ENCODE measurements around the gene PLGLB2. TPM values are rescaled to one million over a fixed set of nuclear protein-coding genes. Genes with fewer than 3 reads are reported as not detected.
"Not testable (repeated sequence)": the region's sequence is repeated elsewhere in the genome, so short reads cannot be mapped to it uniquely, and the experiment has no call there.

PLGLB2 gene
- 1 to 10 TPM in 1 of 2 donors, not detected in 1; 4.9 TPM for polyA plus RNA-seq

DNA sequence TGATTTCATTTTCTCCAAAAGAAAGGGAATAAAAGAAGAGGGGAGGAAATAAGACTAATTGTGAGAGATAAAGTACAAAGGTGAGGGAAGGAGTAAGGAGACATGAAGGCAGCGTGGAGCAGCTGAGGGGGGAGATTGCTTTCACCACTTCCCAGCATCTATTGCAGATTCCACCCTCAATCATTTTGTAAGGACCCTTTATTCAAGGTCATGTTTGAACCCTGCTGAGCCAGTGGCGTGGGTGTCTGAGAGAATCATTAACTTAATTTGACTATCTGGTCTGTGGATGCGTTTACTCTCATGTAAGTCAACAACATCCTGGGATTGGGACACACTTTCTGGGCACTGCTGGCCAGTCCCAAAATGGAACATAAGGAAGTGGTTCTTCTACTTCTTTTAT lies at the start of gene PLGLB2:
TSS of gene PLGLB2 (plus strand) at position 297 of the 400 bp plus-strand sequence. CDS start at position 364, 67 bp downstream.
- 93 to 95% methylated on average over 1 of the region's 3 CpGs for WGBS, 2 donors
- H3K27ac ChIP-seq (ENCODE audit: low read depth in 2 of 2, low read length in 1 of 2); H3K4me1 ChIP-seq (ENCODE audit: control insufficient read depth in 2 of 2, insufficient read depth in 2 of 2, low read length in 1 of 2); H3K9me3 ChIP-seq (ENCODE audit: control insufficient read depth in 2 of 2, insufficient read depth in 1 of 2, low read depth in 1 of 2, low read length in 1 of 2); H3K4me3 ChIP-seq (ENCODE audit: low read depth in 1 of 2, low read length in 2 of 2); H3K27me3 ChIP-seq (ENCODE audit: control insufficient read depth in 1 of 2, insufficient read depth in 2 of 2, low read length in 2 of 2); H3K36me3 ChIP-seq (ENCODE audit: control insufficient read depth in 2 of 2, insufficient read depth in 2 of 2, low read length in 1 of 2): not testable (repeated sequence)

DNA sequence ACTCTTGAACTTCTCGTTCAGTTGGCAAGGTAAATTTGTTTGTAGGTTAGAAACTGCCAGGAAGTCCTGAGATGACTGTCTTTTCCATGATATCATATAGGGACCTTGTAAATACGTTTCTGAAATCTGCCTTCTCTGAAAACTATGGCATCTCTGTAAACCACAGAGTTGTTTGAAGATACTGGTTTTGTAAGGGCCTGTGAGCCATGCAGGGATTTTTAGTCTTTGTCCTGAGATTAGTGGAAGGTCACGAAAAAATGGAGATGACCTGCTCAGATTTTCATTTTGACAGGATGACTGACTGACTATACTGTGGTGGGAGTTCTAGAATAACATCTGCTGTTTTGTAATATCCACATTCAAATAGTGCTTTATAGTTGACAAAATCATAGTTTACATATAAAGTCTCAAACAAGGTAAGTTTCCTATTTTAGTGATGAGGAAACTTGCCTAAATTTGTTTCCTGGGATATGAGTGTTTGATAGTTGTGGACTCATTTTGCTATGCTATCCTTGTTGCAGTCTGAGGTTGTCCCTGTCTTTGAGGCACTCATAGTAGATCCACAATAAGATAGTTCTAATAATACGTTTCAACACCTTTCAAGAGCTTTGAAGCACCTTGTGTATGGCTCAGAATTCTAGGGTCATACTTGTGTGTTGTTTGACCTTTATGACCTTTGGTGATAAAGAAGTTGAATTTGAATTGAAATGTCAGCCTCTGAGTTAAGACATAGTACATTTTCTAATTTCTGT lies 43.1 kb upstream of the PLGLB2 start:
- not testable (repeated sequence) for H3K4me1 ChIP-seq (ENCODE audit: control insufficient read depth in 2 of 2, insufficient read depth in 2 of 2, low read length in 1 of 2); H3K4me3 ChIP-seq (ENCODE audit: low read depth in 1 of 2, low read length in 2 of 2); H3K36me3 ChIP-seq (ENCODE audit: control insufficient read depth in 2 of 2, insufficient read depth in 2 of 2, low read length in 1 of 2); H3K9me3 ChIP-seq (ENCODE audit: control insufficient read depth in 2 of 2, insufficient read depth in 1 of 2, low read depth in 1 of 2, low read length in 1 of 2); H3K27me3 ChIP-seq (ENCODE audit: control insufficient read depth in 1 of 2, insufficient read depth in 2 of 2, low read length in 2 of 2); H3K27ac ChIP-seq (ENCODE audit: low read depth in 2 of 2, low read length in 1 of 2)
- WGBS, 2 donors: 56 to 59% methylated on average over 2 of the region's 4 CpGs

DNA sequence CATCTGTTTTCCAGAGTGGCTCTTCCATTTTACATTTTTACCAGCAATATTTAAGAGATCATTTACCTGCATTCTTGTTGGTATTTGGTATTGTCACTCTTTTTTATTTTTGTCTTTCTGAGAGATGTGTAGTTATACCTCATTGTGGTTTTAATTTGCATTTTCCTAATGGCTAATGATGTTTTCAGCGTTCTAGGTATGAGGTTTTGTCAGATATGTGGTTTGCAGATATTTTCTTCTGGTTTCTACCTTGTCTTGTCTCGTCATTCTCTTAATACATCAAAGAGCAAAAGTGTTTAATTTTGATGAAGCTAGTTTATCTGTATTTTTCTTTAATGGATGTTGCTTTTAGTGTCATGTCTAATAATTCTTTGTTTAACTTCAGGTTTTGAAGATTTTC lies 39.5 kb upstream of the PLGLB2 start:
- H3K4me3 ChIP-seq (ENCODE audit: low read depth in 1 of 2, low read length in 2 of 2); H3K27ac ChIP-seq (ENCODE audit: low read depth in 2 of 2, low read length in 1 of 2); H3K4me1 ChIP-seq (ENCODE audit: control insufficient read depth in 2 of 2, insufficient read depth in 2 of 2, low read length in 1 of 2); H3K27me3 ChIP-seq (ENCODE audit: control insufficient read depth in 1 of 2, insufficient read depth in 2 of 2, low read length in 2 of 2); H3K9me3 ChIP-seq (ENCODE audit: control insufficient read depth in 2 of 2, insufficient read depth in 1 of 2, low read depth in 1 of 2, low read length in 1 of 2); H3K36me3 ChIP-seq (ENCODE audit: control insufficient read depth in 2 of 2, insufficient read depth in 2 of 2, low read length in 1 of 2): not testable (repeated sequence)
- WGBS, 2 donors: 59 to 76% methylated on average over 2 of the region's 2 CpGs

DNA sequence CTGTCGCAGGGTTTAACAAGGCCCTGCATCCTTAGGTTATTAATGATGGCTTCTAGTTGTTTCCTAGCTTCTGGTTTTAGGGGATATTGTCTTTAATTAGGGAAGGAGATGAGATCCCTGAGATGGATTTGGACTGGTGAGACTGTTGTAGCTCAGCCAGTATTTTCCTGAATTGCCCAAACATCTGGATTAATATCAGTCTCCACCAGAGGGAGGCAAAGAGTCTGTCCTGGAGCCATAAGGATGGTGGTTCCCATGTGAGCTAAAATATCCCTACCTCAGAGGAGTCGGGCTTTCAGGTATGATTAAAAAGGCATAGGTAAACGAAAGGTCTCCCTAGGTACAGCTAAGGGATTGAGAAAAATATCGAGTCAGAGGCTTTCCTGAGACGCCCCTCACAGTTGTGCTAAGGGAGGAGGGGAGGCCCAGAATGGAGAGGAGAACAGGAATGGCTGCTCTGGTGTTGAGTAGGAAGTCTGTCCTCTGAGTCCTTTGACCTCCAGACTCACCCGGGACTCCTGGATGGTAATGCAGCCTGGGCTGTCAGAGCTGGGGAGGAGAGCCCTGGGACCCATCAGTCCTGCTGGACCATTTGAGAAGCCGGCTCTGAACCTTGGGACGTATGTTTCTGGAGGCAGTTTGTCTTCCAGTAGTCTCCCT lies 19.8 kb upstream of the PLGLB2 start:
- H3K9me3 ChIP-seq (ENCODE audit: control insufficient read depth in 2 of 2, insufficient read depth in 1 of 2, low read depth in 1 of 2, low read length in 1 of 2); H3K27ac ChIP-seq (ENCODE audit: low read depth in 2 of 2, low read length in 1 of 2); H3K4me1 ChIP-seq (ENCODE audit: control insufficient read depth in 2 of 2, insufficient read depth in 2 of 2, low read length in 1 of 2); H3K27me3 ChIP-seq (ENCODE audit: control insufficient read depth in 1 of 2, insufficient read depth in 2 of 2, low read length in 2 of 2); H3K36me3 ChIP-seq (ENCODE audit: control insufficient read depth in 2 of 2, insufficient read depth in 2 of 2, low read length in 1 of 2); H3K4me3 ChIP-seq (ENCODE audit: low read depth in 1 of 2, low read length in 2 of 2): not testable (repeated sequence)
- WGBS, 2 donors: no CpG with 5 or more reads among the region's 8 CpGs

DNA sequence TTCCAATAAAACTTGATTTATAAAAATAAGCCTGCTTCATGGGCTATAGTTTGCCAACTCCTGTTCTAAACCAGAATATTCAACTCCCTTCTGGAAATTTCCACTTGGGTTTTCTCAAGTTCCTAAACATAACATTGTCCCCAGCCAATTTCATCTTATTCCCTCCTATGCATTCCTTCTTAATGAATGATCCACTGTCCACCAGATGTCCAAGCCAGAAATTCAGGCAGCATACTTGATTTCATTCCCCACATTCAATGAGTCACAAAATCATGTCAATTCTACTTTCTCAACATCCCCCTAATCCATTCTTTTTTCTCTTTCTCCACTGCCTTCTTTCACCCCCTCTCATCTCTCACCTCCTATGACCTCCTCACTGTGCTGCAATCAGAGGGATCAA lies 7.0 kb upstream of the PLGLB2 start:
- not testable (repeated sequence) for H3K27ac ChIP-seq (ENCODE audit: low read depth in 2 of 2, low read length in 1 of 2); H3K27me3 ChIP-seq (ENCODE audit: control insufficient read depth in 1 of 2, insufficient read depth in 2 of 2, low read length in 2 of 2); H3K9me3 ChIP-seq (ENCODE audit: control insufficient read depth in 2 of 2, insufficient read depth in 1 of 2, low read depth in 1 of 2, low read length in 1 of 2); H3K4me1 ChIP-seq (ENCODE audit: control insufficient read depth in 2 of 2, insufficient read depth in 2 of 2, low read length in 1 of 2); H3K4me3 ChIP-seq (ENCODE audit: low read depth in 1 of 2, low read length in 2 of 2); H3K36me3 ChIP-seq (ENCODE audit: control insufficient read depth in 2 of 2, insufficient read depth in 2 of 2, low read length in 1 of 2)

DNA sequence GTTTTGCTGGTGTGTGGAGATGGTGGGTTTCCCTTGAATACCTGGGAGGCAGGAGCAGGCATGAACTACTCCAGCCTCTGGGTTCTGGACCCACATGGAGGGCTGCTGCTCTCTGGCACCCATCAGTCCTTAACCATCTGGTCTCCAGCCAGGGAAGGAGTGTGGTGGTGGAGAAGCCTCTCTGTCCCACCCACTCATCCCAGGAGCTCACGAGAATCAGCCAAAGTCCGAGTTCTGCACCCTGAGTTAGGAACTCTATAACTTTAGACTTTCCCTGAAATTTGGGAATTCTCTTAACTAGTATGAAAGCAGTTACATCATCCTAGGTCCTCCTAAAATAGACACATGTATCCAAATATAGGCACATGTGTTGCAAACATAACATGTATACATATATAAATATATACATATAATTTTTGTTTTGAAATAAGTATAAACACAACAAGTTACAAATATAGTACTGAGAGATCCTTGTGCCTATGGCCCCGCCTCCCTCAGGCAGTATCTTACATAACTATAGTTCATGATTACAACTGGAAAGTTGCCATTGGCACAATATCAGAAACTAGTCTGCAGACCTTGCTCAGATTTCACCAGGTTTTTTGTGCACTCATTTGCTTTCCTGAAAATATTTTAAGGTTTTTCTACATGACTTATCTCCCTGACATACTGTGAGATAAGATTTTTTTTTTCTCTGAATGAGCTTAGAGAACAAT lies 5.3 kb upstream of the PLGLB2 start:
- WGBS, 2 donors: no CpG with 5 or more reads among the region's 3 CpGs
- not testable (repeated sequence) for H3K27me3 ChIP-seq (ENCODE audit: control insufficient read depth in 1 of 2, insufficient read depth in 2 of 2, low read length in 2 of 2); H3K9me3 ChIP-seq (ENCODE audit: control insufficient read depth in 2 of 2, insufficient read depth in 1 of 2, low read depth in 1 of 2, low read length in 1 of 2); H3K4me1 ChIP-seq (ENCODE audit: control insufficient read depth in 2 of 2, insufficient read depth in 2 of 2, low read length in 1 of 2); H3K4me3 ChIP-seq (ENCODE audit: low read depth in 1 of 2, low read length in 2 of 2); H3K27ac ChIP-seq (ENCODE audit: low read depth in 2 of 2, low read length in 1 of 2); H3K36me3 ChIP-seq (ENCODE audit: control insufficient read depth in 2 of 2, insufficient read depth in 2 of 2, low read length in 1 of 2)

DNA sequence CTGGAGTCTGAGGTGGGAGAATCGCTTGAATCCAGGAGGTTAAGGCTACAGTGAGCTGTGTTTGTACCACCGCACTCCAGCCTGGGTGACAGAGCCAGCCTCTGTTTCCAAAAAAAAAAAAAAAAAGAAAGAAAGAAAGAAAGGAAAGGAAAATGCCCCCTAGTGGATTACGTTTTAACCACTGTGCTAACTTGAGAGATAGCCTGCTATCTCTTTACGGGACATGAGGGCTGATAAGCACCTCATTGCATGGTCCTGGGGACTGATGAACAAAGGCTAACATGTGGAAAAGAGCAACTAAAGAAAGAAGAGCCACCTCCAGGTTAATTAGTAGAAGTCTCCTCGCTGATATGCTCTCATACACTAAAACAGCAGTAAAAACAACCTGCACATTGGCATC lies 4.2 kb upstream of the PLGLB2 start:
- 75 to 79% methylated on average over 1 to 2 of the region's 5 CpGs for WGBS, 2 donors
- H3K36me3 ChIP-seq (ENCODE audit: control insufficient read depth in 2 of 2, insufficient read depth in 2 of 2, low read length in 1 of 2); H3K27me3 ChIP-seq (ENCODE audit: control insufficient read depth in 1 of 2, insufficient read depth in 2 of 2, low read length in 2 of 2); H3K9me3 ChIP-seq (ENCODE audit: control insufficient read depth in 2 of 2, insufficient read depth in 1 of 2, low read depth in 1 of 2, low read length in 1 of 2); H3K4me3 ChIP-seq (ENCODE audit: low read depth in 1 of 2, low read length in 2 of 2); H3K4me1 ChIP-seq (ENCODE audit: control insufficient read depth in 2 of 2, insufficient read depth in 2 of 2, low read length in 1 of 2); H3K27ac ChIP-seq (ENCODE audit: low read depth in 2 of 2, low read length in 1 of 2): not testable (repeated sequence)

DNA sequence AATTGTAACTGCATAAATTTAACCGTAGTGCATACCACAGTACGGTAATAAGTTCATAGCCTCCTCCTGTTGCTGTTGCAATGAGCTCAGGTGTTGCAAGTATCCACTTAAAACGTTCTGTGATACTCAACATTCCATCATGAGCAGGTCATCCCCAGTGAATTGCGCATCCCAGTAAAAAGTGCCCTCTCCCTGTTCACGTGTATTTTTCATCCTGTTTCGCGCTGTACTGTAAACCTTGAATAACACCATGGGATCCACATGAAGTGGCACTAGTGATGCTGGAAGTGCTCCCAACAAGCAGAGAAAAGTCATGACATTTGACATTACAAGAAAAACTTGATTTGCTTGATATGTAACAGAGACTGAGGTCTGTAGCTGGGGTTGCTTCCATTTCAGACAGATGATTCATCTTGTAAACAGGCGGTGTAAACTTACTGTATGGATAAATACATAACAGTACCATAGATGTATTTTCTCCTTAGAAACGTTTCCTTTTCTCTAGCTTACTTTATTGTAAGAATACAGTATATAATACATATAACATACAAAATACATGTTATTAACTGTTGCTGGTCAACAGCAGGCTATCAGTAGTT lies 2.4 kb upstream of the PLGLB2 start:
- not testable (repeated sequence) for H3K4me1 ChIP-seq (ENCODE audit: control insufficient read depth in 2 of 2, insufficient read depth in 2 of 2, low read length in 1 of 2); H3K9me3 ChIP-seq (ENCODE audit: control insufficient read depth in 2 of 2, insufficient read depth in 1 of 2, low read depth in 1 of 2, low read length in 1 of 2); H3K27ac ChIP-seq (ENCODE audit: low read depth in 2 of 2, low read length in 1 of 2); H3K36me3 ChIP-seq (ENCODE audit: control insufficient read depth in 2 of 2, insufficient read depth in 2 of 2, low read length in 1 of 2); H3K27me3 ChIP-seq (ENCODE audit: control insufficient read depth in 1 of 2, insufficient read depth in 2 of 2, low read length in 2 of 2); H3K4me3 ChIP-seq (ENCODE audit: low read depth in 1 of 2, low read length in 2 of 2)
- 85 to 91% methylated on average over 4 of the region's 9 CpGs for WGBS, 2 donors

DNA sequence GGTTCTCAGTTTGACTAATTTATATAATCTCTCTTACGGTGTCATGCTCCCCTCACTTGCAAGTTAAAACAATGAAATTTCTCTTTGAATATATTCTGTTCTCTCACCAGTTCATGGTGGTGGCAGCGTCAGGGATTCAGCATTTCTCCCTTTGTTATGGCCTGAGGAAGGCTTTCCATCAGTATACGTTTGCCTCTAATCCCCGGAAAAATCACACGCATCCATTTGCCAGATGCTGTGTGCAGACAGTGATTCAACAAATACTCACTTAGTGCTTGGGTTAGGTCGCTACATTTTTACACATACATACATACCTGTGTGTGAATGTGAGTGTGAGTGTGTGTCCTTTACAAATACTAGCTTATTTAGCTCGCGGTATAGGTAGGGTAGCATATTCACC lies 637 bp downstream of the PLGLB2 start:
- H3K36me3 ChIP-seq (ENCODE audit: control insufficient read depth in 2 of 2, insufficient read depth in 2 of 2, low read length in 1 of 2); H3K4me1 ChIP-seq (ENCODE audit: control insufficient read depth in 2 of 2, insufficient read depth in 2 of 2, low read length in 1 of 2); H3K9me3 ChIP-seq (ENCODE audit: control insufficient read depth in 2 of 2, insufficient read depth in 1 of 2, low read depth in 1 of 2, low read length in 1 of 2); H3K27ac ChIP-seq (ENCODE audit: low read depth in 2 of 2, low read length in 1 of 2); H3K27me3 ChIP-seq (ENCODE audit: control insufficient read depth in 1 of 2, insufficient read depth in 2 of 2, low read length in 2 of 2); H3K4me3 ChIP-seq (ENCODE audit: low read depth in 1 of 2, low read length in 2 of 2): not testable (repeated sequence)
- 76 to 88% methylated on average over 2 of the region's 8 CpGs for WGBS, 2 donors

Data from esophagus (tissue), 2 donors.